Choroid plexus epithelial cell (primary cell): ENCODE measurements around the gene AHDC1.

Experiments used
- DNase-seq: peaks from one replicate; pipeline ENCODE4 v3.0.0-alpha.2; 2010; ENCODE audit warnings: low read depth
- H3K4me3 ChIP-seq: 2 replicates; pipeline ENCODE4 v1.5.1; 2011; ENCODE audit warnings: low read depth, mild to moderate bottlenecking, control low read depth, low read length, moderate library complexity
- CTCF ChIP-seq: conservative IDR thresholded peaks from 2 replicates; pipeline ENCODE4 v1.5.1; 2011; ENCODE audit warnings: low read depth, mild to moderate bottlenecking, control low read depth, inconsistent platforms, low read length, moderate library complexity

Gene AHDC1

GRCh38 chr1:27499142-27499541 is 104.8 kb downstream of the AHDC1 start:
- DNase-seq, result no peak
- no peak for TF ChIP-seq CTCF
- no peak overlapping the region for H3K4me3 ChIP-seq

- TF ChIP-seq CTCF, result peak; percentile 49
- peak overlapping the region; percentile 17 for H3K4me3 ChIP-seq
- peak; percentile 52 for DNase-seq
Observed at GRCh38 chr1:27496604-27497155, 107.3 kb downstream of the AHDC1 start.

- no peak for TF ChIP-seq CTCF
- no peak overlapping the region for H3K4me3 ChIP-seq
- no peak for DNase-seq
Observed at GRCh38 chr1:27492796-27493195, 111.1 kb downstream of the AHDC1 start.

GRCh38 chr1:27491748-27492700 is 111.9 kb downstream of the AHDC1 start:
- H3K4me3 ChIP-seq, result no peak overlapping the region
- no peak for TF ChIP-seq CTCF
- no peak for DNase-seq

- TF ChIP-seq CTCF, result no peak
- DNase-seq, result peak; percentile 98
- peak within 1 kb of the TSS; percentile 98 for H3K4me3 ChIP-seq
Observed at GRCh38 chr1:27489973-27490741, 113.8 kb downstream of the AHDC1 start, which contains the start of gene WASF2. Gene WASF2, minus strand, starts transcription at chr1:27490167. Its CDS starts 61,277 bp downstream, at chr1:27428890.

- no peak for TF ChIP-seq CTCF
- H3K4me3 ChIP-seq, result peak overlapping the region; percentile 98
- peak; percentile 53 for DNase-seq
Observed at GRCh38 chr1:27489501-27489972, 114.4 kb downstream of the AHDC1 start.
